ENCODE measurements around the gene RIT2. TPM values are rescaled to one million over a fixed set of nuclear protein-coding genes. Genes with fewer than 3 reads are reported as not detected.

Gene RIT2
- total and polyA plus RNA-seq, 2 of the 4 experiments (the other 2 are of a cell fraction) = not detected

DNA sequence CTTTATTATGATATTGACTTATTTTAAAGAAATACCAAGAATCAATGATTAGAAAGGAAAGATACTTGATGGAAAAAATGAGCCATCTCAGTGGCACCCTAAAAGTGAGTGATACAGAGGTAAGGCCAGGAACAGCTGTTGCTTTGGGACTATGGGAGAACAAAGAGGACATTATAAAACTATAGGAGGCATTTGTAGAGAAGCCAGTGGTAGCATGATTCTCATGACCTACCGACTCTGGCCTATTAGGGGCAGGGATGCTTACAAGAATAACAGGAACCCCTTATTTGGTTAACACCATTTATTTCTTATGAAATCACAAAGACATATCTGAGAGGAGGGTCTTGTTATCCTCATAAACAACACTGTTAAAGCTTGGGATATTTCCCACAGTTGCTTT lies 162.2 kb downstream of the RIT2 start:
- no peak overlapping the region for H3K9ac ChIP-seq (ENCODE audit: low read depth, low read length)
- H3K4me1 ChIP-seq (ENCODE audit: control insufficient read depth, insufficient read depth, low read length) = no peaks in the 10 kb centered on the region
- intact Hi-C loops (cut with micrococcal nuclease) = no loop called here
- H3K4me2 ChIP-seq (ENCODE audit: low read depth, low read length) = no peak overlapping the region
- no peak overlapping the region for H3K4me3 ChIP-seq (ENCODE audit: insufficient read depth, low read depth, low read length)
- no peaks in the 10 kb centered on the region for H3K9me1 ChIP-seq (ENCODE audit: insufficient read depth, low read length)
- H2AK9ac ChIP-seq (replicated peaks; ENCODE audit: low read depth, low read length, poor library complexity) = no peak overlapping the region
- in situ Hi-C loops (cut with MboI; ENCODE audit: low sequenced_read_pairs) = no loop called here
- H3K79me1 ChIP-seq (ENCODE audit: low read depth in 1 of 2, low read length in 2 of 2) = no peaks in the 10 kb centered on the region
- CTCF ChIA-PET = no interaction called here
- TF ChIP-seq POLR2A (IDR thresholded peaks at IDR 0.05; ENCODE audit: low read depth, low read length) = no peak
- TF ChIP-seq BHLHE40 (IDR thresholded peaks at IDR 0.05; ENCODE audit: low read depth, low read length) = no peak
- no peak for TF ChIP-seq NFE2L2 (IDR thresholded peaks at IDR 0.05; ENCODE audit: low read depth, low read length)
- no peak for TF ChIP-seq MAFK (IDR thresholded peaks at IDR 0.05; ENCODE audit: low read depth, low read length)
- TF ChIP-seq, protein P1, sequence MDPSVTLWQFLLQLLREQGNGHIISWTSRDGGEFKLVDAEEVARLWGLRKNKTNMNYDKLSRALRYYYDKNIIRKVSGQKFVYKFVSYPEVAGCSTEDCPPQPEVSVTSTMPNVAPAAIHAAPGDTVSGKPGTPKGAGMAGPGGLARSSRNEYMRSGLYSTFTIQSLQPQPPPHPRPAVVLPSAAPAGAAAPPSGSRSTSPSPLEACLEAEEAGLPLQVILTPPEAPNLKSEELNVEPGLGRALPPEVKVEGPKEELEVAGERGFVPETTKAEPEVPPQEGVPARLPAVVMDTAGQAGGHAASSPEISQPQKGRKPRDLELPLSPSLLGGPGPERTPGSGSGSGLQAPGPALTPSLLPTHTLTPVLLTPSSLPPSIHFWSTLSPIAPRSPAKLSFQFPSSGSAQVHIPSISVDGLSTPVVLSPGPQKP (IDR thresholded peaks at IDR 0.05; ENCODE audit: borderline replicate concordance, low read depth, low read length) = no peak
- TF ChIP-seq RFX5 (IDR thresholded peaks at IDR 0.05; ENCODE audit: low read depth, low read length) = no peak
- TF ChIP-seq, protein P2, sequence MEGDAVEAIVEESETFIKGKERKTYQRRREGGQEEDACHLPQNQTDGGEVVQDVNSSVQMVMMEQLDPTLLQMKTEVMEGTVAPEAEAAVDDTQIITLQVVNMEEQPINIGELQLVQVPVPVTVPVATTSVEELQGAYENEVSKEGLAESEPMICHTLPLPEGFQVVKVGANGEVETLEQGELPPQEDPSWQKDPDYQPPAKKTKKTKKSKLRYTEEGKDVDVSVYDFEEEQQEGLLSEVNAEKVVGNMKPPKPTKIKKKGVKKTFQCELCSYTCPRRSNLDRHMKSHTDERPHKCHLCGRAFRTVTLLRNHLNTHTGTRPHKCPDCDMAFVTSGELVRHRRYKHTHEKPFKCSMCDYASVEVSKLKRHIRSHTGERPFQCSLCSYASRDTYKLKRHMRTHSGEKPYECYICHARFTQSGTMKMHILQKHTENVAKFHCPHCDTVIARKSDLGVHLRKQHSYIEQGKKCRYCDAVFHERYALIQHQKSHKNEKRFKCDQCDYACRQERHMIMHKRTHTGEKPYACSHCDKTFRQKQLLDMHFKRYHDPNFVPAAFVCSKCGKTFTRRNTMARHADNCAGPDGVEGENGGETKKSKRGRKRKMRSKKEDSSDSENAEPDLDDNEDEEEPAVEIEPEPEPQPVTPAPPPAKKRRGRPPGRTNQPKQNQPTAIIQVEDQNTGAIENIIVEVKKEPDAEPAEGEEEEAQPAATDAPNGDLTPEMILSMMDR (conservative IDR thresholded peaks at IDR 0.05; ENCODE audit: low read depth, low read length) = no peak
- TF ChIP-seq SMC3 (IDR thresholded peaks at IDR 0.05; ENCODE audit: low read depth, low read length) = no peak
- TF ChIP-seq, protein P3, sequence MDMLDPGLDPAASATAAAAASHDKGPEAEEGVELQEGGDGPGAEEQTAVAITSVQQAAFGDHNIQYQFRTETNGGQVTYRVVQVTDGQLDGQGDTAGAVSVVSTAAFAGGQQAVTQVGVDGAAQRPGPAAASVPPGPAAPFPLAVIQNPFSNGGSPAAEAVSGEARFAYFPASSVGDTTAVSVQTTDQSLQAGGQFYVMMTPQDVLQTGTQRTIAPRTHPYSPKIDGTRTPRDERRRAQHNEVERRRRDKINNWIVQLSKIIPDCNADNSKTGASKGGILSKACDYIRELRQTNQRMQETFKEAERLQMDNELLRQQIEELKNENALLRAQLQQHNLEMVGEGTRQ (IDR thresholded peaks at IDR 0.05; ENCODE audit: low read depth, low read length) = no peak
- TF ChIP-seq CHD1 (IDR thresholded peaks at IDR 0.05; ENCODE audit: low read depth, low read length) = no peak
- no peak for TF ChIP-seq RCOR1 (IDR thresholded peaks at IDR 0.05; ENCODE audit: insufficient replicate concordance, low read length)
- no peak for TF ChIP-seq RAD21 (IDR thresholded peaks at IDR 0.05; ENCODE audit: low read length)
- TF ChIP-seq FOS (IDR thresholded peaks at IDR 0.05; ENCODE audit: low read depth, low read length) = no peak
- TF ChIP-seq MXI1 (IDR thresholded peaks at IDR 0.05; ENCODE audit: borderline replicate concordance, low read depth, low read length) = no peak
- no peak for TF ChIP-seq MAZ (IDR thresholded peaks at IDR 0.05; ENCODE audit: borderline replicate concordance, low read depth, low read length)
- TF ChIP-seq CEBPB (IDR thresholded peaks at IDR 0.05; ENCODE audit: low read depth, low read length) = no peak
- no peak overlapping the region for H3K4ac ChIP-seq (ENCODE audit: low read depth, low read length)
- H3K56ac ChIP-seq (ENCODE audit: extremely low read depth, insufficient read depth, low read length) = no peak overlapping the region
- dilution Hi-C loops (cut with HindIII; ENCODE audit: low sequenced_read_pairs, unreplicated experiment) = no loop called here
- H2AFZ ChIP-seq (replicated peaks; ENCODE audit: low read length, poor library complexity) = no peak overlapping the region
- no peak overlapping the region for H3K14ac ChIP-seq (replicated peaks; ENCODE audit: low read depth, low read length)
- no peak for DNase-seq
- no peak overlapping the region for H3K18ac ChIP-seq (ENCODE audit: low read depth, low read length)
- H2BK15ac ChIP-seq (ENCODE audit: low read depth, low read length) = no peak overlapping the region
- H2BK20ac ChIP-seq (ENCODE audit: low read depth, low read length) = no peak overlapping the region
- no peak overlapping the region for H4K8ac ChIP-seq (ENCODE audit: low read depth in 2 of 2, low read length in 2 of 2)
- no peak overlapping the region for H3K23ac ChIP-seq (ENCODE audit: low read depth, low read length)
- H2AK5ac ChIP-seq (ENCODE audit: low read depth, low read length) = no peak overlapping the region
- H2BK5ac ChIP-seq (ENCODE audit: low read depth, low read length, poor library complexity, severe bottlenecking) = no peak overlapping the region
- H4K20me1 ChIP-seq (ENCODE audit: insufficient read depth, low read length) = no peaks in the 10 kb centered on the region
- POLR2A ChIA-PET (ENCODE audit: unreplicated experiment) = no interaction called here
- H3K27me3 ChIP-seq (ENCODE audit: control insufficient read depth, insufficient read depth, low read length) = no peaks in the 10 kb centered on the region
- H3K27ac ChIP-seq (ENCODE audit: insufficient read depth, low read length) = no peak overlapping the region
- no CpG with 5 or more reads among the region's 1 CpG for WGBS, 2 experiments (ENCODE audit: extremely low coverage in 2 of 2, insufficient read length in 1 of 2)
- no TSS peak for BruUV-seq (replicated peaks)
- H4K91ac ChIP-seq (ENCODE audit: insufficient read depth, low read depth, low read length) = no peak overlapping the region
- H3K9me3 ChIP-seq (ENCODE audit: control insufficient read depth, insufficient read depth, low read length) = 0 out of 2 replicates have a peak, but pooled peaks cover 1% of the 10 kb centered on the region
- ATAC-seq (ENCODE audit: low read depth) = no peak
- no peaks in the 10 kb centered on the region for H3K36me3 ChIP-seq (ENCODE audit: control insufficient read depth, insufficient read depth, low read length)
- no peak overlapping the region for H4K5ac ChIP-seq (ENCODE audit: low read depth, low read length)
- no peak overlapping the region for H2BK120ac ChIP-seq (ENCODE audit: low read depth, low read length)
